Stimulated activated CD4-positive, alpha-beta T cell treated with anti-CD3 and anti-CD28 coated beads, Interleukin-15, amount 100 ng/mL, for 1 hour (primary cell): ENCODE results near the gene SNTB2.
"Not testable (repeated sequence)": the region's sequence is repeated elsewhere in the genome, so short reads cannot be mapped to it uniquely, and the experiment has no call there.

Experiments
- DNase-seq, 2 donors: peaks; one replicate each; pipeline ENCODE4 v3.0.0-alpha.2; 2020; ENCODE audit warnings: low read depth in 1 of 2, low spot score in 1 of 2

SNTB2 gene

DNA sequence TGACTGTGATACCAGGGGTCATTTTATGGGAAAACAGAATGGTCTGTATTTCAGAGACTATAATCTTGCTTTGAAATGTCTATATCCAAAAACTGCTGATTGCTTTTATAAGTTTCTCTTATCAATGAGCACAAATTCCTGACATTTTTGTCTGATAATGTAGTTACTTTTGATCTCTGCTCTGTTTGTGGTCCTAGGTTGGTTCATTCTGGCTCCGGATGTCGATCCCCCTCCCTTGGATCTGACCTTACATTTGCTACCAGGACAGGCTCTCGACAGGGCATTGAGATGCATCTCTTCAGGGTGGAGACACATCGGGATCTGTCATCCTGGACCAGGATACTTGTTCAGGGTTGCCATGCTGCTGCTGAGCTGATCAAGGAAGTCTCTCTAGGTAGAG is 96.9 kb downstream of the SNTB2 start:
- no peak for DNase-seq

DNA sequence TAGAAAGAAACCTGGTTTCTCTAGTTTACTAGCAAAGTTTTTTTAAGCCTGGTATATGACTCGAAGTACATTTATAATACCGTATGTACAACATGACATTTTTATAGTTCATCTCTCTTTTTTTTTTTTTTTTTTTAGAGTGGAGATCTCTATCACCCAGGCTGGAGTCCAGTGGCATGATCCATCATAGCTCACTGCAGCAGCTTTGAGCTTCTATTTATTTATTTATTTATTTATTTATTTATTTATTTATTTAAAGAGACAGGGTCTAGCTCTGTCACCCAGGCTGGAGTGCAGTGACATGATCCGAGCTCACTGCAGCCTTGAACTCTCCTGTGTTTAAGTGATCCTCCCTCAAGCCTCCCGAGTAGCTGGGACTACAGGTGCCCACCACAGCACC is 98.3 kb downstream of the SNTB2 start:
- DNase-seq, result no peak

DNA sequence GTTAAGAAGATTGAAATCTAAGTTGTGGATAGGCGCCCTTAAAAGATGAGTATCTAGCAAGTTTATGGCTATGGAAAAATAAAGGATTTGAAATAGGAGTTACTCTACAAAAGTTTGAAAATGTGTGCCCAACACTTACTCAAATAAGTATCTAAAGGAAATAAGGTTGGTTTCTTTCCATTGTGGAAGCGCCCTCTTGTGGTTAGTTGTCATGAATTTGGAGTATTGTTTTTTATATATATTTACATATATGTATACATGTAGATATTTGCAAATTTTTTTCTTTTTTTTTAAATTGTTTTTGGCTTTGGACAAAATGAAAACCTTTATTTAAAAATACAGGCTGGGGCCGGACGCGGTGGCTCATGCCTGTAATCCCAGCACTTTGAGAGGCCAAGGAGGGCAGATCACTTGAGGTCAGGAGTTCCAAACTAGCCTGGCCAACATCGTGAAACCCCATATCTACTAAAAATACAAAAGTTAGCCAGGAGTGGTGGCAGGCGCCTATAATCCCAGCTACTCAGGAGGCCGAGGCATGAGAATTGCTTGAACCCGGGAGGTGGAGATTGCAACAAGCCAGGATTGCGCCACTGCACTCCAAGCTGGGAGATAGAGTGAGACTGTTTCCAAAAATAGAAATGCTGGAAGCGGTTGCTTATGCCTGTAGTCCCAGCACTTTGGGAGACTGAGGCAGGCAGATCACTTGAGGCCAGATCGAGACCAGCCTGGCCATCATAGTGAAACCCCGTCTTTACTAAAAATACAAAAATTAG is 100.2 kb downstream of the SNTB2 start:
- DNase-seq, result no peak

DNA sequence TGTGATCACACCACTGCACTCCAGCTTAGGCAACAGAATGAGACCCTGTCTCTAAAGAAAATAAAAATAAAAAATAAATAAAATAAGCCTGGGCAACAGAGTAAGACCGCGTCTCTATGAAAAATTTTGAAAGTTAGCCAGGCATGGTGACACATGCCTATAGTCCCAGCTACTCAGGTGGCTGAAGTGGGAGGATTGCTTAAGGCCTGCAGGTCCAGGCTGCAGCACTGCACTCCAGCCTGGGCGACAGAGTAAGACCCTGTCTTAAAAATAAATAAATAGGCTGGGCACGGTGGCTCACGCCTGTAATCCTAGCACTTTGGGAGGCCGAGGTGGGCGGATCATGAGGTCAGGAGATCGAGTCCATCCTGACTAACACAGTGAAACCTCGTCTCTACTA is 104.7 kb downstream of the SNTB2 start:
- DNase-seq, result not testable (repeated sequence)

DNA sequence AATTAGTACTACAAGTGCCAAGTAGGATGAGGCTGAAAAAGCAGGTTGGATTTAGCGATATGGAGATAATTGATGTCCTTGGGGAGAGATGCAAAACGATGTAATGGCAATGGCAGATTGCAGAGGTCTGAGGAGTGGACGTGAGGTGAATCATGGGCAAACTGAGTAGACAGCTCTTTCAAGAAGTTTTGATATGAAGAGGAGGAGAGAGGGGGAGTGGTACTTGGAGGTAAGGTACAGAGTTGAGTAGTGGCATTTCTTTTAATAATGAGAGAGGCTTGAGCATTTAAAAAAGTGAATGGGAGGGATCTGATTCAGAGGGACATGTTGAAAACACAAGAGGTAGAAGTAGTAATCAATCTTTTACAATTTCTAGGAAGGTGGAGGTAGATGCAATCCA is 106.4 kb downstream of the SNTB2 start:
- no peak for DNase-seq

DNA sequence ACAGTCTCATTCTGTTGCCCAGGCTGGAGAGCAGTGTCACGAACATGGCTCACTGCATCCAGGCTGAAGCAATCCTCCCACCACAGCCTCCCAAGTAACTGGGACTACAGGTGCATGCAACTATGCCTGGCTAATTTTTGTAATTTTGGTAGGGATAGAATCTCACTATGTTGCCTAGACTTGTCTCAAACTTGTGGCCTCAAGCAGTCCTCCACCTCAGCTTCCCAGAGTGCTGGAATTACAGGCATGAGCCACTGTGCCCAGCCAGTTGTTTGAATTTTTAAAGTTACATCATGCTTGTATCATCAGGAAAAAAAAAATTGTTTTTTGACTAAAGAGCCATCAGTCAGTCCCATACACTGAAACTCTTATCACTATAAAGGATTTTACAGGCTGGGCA is 107.1 kb downstream of the SNTB2 start:
- no peak for DNase-seq

DNA sequence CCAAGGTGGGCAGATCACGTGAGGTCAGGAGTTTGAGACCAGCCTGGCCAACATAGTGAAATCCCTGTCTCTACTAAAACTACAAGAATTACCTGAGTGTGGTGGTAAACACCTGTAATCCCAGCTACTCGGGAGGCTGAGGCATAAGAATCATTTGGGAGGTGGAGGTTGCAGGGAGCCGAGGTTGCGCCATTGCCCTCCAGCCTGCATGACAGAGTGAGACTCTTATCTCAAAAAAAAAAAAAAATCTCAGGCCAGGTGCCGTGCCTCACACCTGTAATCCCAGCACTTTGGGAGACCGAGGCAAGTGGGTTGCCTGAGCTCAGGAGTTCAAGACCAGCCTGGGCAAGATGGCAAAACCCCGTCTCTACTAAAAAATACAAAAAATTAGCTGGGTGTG is 109.8 kb downstream of the SNTB2 start:
- DNase-seq, result not testable (repeated sequence)

DNA sequence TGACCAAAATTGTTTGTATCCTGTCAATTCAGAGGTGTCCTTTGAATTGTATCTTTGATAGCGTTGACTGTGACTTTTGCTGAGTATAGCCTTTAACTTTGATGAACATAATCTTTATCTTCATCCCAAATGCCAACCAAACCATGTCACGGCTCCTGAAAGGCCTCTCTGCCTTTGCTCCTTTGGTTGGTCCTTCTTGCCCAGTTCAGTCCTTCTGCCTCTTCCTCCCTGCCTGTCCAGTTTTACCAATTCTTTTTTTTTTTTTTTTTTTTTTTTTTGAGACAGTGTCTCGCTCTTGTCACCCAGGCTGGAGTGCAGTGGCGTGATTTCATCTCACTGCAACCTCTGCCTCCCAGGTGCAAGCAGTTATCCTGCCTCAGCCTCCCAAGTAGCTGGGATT is 111.3 kb downstream of the SNTB2 start:
- DNase-seq, result no peak

DNA sequence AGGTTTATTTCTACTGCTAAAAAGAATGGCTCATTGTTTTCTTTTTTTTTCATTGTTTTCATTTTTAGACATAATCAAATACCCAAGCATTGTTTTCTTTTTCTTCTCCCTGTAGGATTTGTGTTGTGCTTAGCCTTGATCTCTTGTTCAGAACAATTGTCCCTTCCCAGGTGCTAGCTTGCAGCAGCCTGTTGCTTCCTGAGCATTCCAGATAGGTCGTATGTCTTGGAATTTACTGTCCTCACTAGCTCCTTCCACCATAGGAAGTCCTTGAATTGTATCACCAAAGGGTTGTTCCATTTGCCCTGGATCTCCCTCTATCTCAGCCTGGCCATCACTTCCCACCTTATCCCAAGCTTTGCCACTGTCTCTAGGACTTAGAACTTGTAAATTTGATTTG is 114.2 kb downstream of the SNTB2 start:
- no peak for DNase-seq

DNA sequence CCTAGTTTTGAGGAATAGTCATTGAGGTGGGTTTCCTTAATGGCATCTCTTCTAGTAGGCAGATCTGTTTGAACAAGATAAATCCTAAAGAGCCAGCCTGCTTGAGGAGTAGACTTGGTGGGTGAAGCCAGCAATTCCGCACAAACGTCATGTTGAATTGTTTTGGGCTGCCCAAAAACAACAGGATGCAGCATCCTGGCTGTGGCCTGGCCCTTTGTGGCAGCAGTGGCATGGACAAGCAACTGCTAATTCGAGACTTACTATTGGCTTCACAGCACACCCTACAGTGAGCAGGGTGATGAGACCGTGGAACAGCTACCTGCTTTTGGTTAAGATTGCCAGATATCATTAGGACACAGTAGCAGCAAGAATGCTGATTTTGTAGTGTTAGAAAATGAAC is 114.9 kb downstream of the SNTB2 start:
- no peak for DNase-seq

DNA sequence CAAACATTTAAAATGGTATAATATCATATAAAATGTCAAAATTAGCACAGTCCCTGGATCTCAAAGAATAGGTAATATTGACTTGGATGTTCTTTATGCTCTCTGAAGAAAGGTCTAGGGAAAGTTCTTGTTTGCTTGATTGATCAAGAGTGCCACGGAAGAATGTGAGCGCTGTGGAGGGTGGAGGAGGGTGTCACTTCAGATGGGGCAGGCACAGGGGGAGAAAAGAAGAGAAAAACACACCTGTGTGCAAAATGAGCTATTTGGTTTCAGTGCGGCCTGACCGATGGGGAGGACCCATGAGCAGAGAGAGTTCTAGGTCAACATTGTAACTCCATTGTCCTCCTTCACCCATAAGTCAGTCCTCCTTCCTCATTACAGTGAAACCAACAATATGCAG is 115.3 kb downstream of the SNTB2 start:
- DNase-seq, result no peak

DNA sequence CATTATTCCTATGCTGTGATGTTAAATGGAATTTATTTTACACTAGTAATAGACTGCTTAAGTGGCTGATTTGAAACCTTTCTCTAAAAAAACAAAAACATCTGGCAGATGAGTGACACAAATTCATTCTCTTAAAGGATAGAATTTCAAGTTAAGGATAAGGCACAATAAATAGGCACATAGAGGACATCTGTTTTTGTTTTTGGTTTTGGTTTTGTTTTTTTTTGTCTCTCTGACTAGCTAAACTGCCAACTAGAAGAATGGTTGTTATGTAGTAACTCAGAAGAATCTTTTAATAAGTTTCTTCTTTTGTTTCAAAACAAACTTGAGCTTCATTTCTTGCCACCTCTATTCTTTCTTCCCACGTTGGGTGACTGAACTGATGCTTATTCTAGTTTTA is 119.1 kb downstream of the SNTB2 start:
- no peak for DNase-seq

DNA sequence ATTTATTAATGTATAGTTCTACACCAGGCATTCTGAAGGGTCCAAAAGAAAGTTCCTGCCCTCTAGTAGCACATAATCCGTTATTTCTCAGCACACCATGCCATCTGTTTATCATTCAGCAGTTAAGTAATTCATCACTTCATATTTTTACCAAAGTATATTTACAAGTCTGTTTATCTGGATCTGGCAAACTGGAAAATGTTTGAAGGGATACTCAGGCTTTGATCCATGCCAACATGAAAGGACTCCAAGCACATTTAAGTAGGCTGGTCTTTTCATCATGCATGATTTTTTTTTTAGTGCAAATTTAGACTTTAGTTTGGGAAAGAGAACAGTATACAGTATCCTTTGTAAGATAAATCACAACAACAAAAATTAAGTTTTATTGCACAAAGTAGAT is 120.1 kb downstream of the SNTB2 start:
- DNase-seq, result no peak

DNA sequence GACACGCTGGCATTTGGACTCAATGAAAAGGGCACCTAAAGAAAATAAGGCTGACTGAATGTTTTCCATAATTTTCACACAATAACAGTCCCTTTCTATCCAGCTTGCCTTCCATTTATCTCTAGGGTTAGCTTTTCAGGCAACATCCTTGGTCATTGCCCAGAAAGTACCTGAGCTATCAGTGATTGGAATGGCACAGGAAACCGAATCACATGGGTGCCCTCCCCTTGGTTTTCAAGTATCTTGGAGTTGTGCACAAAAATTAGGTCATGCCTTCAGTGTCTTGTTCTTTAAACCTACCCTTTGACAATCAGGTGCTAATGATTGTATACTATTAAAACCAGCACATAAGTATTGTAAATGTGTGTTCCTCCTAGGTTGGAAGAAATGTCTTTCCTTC is 120.9 kb downstream of the SNTB2 start:
- DNase-seq, result no peak

DNA sequence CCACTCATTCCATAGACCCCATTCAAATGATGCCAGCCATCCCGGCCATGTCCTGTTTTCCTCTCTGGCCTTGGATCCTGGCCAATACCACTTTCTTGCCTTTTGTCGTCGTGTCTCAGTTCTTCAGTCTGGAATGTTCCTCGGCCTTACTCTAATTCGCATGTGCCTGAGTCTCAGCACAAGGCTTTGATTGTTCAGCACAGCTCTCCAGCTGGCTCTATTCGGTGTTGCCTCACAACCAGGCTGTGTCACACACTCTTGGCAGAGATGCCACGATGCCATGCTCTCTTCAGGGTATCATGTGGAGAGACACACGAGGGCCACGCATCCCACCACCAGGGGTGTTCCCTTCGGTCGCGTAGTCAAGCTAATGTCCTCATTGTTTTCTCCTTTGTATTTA is 122.4 kb downstream of the SNTB2 start:
- DNase-seq, result no peak

DNA sequence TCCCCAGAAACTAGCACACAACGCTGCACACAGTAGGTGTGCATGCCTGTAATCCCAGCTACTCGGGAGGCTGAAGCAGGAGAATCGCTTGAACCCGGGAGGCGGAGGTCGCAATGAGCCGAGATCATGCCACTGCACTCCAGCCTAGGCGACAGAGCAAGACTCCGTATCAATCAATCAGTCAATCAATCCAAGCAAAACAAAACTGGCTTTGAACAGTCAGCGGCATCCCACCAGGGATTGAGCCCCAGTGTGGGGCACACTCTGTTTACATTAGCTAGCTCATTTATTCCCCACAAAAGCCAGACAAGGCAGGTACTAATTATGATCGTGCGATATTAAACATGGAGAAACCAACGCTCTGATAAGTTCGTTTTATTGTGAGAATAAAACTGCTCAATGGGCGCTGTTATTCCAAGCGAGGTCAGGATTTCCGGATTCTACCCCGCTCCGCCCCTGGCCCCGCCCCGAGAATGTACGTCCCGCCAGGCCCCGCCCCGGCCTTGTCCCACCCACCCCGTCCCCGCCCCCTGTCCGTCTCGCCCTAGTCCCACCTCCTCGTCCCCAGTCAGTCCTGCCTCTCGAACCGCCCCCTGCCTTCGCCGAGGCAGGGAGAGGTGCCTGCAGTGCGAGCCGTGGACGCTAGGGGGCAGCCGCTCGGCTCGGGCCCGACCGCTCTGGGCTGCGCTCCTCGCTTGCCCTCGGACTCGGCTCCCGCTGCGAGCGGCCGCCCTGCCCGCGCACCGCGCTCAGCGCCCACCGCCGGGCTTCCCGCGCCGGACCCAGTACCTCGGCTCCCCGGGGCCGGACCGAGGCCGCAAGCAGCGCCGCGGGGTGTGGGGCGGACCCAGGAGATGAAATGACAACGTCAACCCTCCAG is 123.9 kb downstream of the SNTB2 start, which contains the start of gene VPS4A:
Gene VPS4A, plus strand, starts transcription at position 698 of the 880 bp plus-strand sequence. Its CDS starts 162 bp downstream, at position 860.
- DNase-seq, result peak; percentile 97

DNA sequence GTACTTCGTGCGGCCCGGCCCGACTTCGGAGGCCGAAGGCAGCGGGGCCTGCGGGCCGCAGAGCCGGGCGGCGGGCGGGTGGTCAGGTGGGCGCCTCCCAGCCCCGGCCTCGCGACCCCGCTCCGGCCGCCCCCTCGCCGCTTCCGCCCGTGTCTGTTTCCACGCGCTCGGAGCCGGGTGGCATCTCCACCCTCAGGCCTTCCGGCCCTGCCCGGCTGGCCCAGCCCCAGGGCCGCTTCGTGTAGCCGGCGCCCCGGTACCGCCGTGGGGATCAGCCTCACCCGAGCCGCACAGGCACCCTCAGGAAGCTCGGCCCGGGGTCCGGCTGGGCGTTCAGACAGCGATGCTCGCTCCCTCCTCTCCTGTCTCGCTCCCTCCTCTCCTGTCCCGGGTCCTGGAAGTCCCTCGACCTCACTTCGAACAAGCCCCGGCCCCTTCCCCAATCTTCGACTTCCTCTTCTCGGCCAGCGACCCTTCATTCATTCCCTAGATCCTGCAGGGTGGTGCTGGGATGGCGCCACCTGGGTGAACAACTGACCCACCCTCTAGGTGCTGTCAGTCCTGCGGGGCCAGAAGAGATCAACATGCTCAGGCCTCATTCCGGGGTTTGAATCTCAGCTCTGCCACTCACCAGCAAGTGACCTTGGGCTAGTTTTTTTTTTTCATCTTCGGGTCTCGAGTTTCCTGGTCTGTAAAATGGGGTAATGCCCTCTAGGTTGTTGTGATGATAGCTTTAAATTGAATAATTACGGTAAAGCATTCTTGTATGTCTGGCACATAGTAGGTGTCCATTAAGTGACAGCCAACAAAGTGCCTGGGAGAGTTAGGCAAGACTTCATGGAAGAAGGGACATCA is 124.8 kb downstream of the SNTB2 start:
- DNase-seq, result peak in 1 of 2 donors; percentile 24

DNA sequence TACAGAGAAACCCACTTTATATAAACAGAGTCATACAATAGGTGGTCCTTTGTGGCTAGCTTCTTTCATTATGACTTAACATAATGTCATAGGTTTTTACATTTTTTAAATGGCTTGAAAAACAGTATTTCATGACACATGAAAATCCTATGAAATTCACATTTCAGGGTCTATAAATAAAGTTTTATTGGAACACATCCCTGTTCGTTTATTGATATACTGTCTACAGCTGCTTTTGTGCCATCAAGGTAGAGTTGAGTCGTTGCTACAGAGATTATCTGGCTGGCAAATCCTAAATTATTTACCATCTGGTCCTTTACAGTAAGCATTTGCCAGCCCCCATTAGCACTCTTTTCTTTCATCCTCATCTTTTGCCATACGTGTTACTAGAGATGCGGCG is 126.5 kb downstream of the SNTB2 start:
- no peak for DNase-seq

DNA sequence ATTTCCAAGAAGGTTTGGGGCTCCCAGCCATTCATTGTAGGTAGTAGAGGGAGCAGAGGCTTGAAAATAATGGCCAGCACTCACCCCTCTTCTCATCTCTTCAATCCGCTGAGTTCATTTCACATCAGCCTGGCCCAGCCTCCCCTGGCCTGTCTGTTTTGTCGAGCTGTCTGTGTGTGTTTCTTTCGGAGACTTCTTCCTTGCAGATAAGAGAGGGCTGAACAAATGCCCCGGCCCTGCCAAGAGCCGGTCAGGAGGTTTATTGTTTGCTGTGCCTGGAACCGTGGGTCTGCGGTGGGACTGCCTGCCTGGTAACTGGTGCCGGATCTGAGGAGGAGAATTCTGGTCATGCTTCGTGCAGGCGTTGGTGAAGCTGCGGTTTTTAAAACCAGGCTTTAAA is 127.6 kb downstream of the SNTB2 start:
- no peak for DNase-seq

DNA sequence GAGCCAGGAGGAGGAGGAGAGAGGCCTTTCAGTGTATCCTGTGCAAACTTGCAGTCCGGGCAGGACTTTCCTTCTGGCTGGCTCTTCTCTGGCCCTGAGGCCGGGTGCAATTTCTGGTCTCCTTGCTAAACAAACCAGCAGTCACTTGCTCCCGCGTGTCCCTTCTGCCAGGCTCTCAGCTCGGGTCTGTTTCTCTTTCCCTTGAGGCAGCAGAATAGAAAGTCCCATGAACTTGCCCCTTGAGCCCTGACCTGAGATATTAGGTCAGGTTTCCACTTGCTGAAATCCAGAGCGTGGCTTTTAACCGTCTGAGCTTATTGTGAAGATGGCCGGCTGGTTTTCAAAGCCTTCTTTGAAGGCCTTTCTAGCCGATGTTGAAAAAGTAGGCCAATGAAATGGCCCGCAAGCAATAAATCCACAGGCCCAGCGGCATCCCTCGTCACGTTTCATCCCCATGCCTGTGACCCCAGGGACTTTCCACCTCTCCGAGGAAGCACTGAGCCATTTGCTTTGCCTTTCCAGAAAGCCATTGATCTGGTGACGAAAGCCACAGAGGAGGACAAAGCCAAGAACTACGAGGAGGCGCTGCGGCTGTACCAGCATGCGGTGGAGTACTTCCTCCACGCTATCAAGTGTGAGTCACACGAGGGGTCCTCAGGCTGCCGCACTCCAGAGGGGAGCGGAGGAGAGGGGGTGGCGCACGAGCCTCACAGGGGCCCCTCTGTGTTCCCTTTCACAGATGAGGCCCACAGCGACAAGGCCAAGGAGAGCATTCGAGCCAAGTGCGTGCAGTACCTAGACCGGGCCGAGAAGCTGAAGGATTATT is 128.7 kb downstream of the SNTB2 start:
- no peak for DNase-seq
